Femur (tissue), 1 donor: ENCODE data around the gene RSPH10B2.
A peak's percentile ranks its signal among the peaks of the same experiment; 100 is the strongest.
"Not testable (repeated sequence)": the region's sequence is repeated elsewhere in the genome, so short reads cannot be mapped to it uniquely, and the experiment has no call there.

Source experiments
- DNase-seq: peaks from one replicate; pipeline ENCODE4 v3.0.0-alpha.2; 2017

Gene RSPH10B2

DNA sequence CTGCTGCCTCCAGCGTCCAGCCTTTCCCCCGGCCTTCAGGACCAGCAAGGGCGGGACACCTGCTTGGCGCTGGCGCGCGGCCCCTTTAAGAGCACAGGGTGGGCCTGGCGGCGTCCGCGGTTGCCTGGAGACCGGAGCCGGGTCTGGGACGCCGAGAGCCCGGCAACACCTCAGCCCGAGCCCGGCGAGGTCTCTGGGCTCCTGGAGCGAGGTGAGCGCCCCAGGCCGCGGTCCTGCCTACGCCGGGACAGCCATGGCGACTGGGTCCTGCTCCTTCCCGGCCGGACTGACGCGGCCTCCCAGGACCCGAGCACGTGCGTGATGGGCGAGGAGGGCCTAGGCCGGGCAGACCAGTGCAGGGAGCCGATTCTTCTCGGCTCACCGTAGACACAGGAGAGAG, at the start of gene RSPH10B2:
Gene RSPH10B2 (plus strand): TSS at position 140 of the 400 bp plus-strand sequence. CDS start 3,575 bp downstream, outside the sequence.
- not testable (repeated sequence) for DNase-seq

DNA sequence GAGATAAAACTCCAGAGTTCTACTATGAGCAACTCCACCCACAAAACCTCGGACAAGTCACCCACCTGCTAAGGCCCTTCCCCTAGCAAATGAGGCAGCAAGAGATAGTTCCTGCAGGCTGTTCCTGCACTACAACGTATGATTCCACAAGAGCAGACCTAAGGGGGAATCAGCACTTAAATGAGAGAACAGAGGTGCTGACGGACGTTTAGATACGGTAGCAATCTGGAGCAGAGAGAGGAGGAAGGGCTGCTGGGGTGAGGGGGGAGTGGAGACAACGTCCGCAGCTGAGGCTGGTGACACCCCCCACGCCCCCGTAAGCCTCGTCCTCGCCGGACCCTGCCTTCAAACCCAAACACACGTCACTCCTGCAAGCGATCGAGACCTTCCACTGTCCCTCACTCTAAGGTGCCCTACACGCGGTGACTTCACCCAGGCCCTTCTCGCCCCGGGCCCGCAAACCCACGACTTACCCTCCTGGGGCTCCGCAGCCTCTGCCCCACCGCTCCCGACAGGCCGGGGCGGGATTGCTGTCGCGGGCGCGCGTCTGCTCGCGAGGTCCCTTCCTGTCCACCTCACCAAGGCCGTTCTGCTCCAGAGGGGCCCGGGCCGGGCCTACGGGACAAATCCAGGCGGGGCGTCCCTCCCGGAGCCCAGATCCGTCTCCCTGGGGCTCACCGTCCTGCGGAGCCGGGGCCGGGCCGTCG, 47.8 kb upstream of the RSPH10B2 start:
- DNase-seq, result peak; percentile 50

- DNase-seq, result peak; percentile 97
These were observed 47.1 kb upstream of the RSPH10B2 start, which contains the start of gene ZNF12 for GRCh38 chr7:6706666-6707407. ZNF12 (minus strand) TSS chr7:6706947; CDS start chr7:6705173, 1,774 bp downstream.

- no peak for DNase-seq
These were observed 45.6 kb upstream of the RSPH10B2 start for GRCh38 chr7:6708304-6708703.

GRCh38 chr7:6709808-6710207, 44.1 kb upstream of the RSPH10B2 start:
- no peak for DNase-seq

GRCh38 chr7:6714360-6714759, 39.5 kb upstream of the RSPH10B2 start:
- no peak for DNase-seq

- DNase-seq, result not testable (repeated sequence)
These were observed 38.0 kb upstream of the RSPH10B2 start for GRCh38 chr7:6715898-6716297.

DNA sequence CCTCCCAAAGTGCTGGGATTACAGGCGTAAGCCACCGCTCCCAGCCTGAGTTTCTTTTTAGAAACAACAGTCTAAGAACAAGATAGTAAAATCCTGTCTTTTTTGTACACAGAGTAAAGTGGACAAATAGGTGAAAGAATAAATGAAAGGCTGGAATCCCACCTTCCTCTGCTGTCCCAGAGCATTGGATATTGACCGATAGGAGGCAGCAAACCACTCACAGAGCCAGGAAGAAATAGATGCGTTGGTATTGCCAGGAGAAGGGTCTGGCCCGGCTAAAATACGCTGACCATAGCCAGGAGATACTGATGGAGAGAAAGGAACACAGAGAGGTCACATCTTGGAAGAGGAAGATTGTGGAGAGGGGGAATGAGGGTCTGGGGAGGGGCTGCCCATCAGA, 35.8 kb upstream of the RSPH10B2 start:
- DNase-seq, result no peak

GRCh38 chr7:6724351-6724750, 29.6 kb upstream of the RSPH10B2 start:
- not testable (repeated sequence) for DNase-seq

DNA sequence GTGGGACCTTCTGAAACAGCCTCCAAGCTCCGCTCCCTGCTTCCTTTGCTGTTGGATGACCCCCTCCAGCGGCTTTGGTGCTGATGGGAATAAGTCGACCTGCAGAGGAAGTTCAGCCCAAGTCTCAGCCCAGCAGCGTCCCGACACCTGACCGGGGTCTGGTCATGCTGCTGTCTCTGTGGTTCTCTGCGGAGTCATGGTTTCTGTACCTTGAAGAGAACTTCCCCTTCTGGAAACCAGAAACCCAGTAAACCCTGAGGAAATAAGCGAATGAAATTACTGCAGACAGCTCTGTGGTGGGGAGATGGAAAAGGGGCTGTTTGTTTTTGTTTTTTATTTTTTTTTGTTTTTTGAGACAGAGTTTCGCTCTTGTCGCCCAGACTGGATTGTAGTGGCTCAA, 28.9 kb upstream of the RSPH10B2 start:
- DNase-seq, result peak; percentile 30

GRCh38 chr7:6726341-6726740, 27.6 kb upstream of the RSPH10B2 start:
- DNase-seq, result not testable (repeated sequence)

DNA sequence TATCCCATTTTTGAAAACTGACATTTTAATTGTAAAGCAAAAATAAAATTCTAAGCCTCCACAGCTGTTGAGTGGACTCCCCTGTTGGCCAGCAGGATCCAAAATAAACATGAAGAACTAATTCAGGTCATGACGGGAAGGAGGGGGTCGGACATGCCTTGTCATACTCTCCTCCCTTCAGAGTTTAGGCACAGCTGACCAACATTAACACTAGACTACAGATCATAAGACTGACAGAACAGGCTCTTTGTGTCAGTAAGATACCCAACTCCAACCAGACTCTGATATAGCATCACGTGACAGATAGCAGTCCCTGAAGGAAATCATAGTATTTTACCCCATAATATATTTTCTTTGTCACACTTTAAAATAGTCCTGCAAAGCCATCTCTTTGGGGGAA, 26.2 kb upstream of the RSPH10B2 start:
- DNase-seq, result no peak

- not testable (repeated sequence) for DNase-seq
These were observed 24.9 kb upstream of the RSPH10B2 start for GRCh38 chr7:6728893-6729491.

DNA sequence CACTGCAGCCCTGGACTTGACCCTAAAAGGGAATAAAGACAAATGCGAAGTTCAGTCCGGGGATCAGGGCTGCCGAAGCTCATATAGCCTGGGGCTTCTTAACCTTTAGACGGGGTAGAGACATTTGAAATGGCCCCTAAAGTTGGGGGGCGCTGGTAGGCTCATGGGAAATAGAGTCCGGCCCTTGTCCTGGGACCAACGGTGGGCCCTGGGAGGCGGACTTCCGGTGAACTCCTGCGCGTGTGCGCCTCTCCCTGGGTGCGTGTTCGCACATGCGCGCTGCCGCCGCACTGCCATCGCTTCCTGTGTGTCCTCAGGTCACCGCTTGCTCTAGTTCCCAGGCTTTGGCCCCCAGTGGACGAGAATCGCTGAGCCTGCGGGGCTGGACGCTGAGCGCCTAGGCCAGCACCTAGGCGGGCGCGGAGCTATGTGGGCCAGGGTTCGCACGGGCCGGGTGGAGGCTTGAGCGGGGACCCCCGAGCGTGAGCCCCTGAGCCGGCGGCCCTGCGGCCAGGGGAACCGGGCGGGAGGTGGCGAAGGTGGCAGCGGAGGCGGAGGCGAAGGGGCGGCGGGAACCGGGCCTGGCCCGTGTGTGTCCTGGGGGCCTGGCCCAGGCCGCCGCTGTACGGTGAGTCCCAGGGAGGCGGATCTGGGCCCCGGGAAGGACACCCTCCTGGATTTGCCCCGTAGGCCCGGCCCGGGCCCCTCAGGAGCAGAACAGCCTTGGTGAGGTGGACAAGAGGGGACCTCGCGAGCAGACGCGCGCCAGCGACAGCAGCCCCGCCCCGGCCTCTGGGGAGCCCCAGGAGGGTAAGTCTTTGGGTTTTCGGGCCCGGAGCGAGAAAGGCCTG, 24.2 kb upstream of the RSPH10B2 start:
- DNase-seq, result peak; percentile 95

- DNase-seq, result no peak
These were observed 23.6 kb upstream of the RSPH10B2 start for GRCh38 chr7:6730343-6730633.

DNA sequence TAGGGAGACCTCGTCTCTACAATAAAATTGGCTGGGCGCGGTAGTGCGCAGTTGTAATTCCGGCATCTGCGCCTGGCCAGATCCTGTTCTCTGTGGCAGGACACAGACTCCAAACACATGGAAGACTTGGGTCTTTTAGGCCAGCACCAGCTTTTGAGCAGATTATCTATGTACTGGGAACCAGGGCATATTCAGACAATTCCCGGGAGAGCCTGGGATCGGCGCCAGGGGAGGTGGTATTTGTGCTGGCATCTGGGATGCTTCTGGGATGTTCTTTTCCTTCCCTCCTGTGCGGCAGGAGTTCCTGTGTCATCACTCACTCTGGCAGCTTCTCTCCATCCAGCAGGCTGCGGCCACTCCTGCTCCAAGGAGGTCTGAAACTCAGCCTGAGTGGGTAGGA, 15.5 kb upstream of the RSPH10B2 start:
- DNase-seq, result not testable (repeated sequence)

GRCh38 chr7:6744410-6745100, 9.3 kb upstream of the RSPH10B2 start:
- not testable (repeated sequence) for DNase-seq

DNA sequence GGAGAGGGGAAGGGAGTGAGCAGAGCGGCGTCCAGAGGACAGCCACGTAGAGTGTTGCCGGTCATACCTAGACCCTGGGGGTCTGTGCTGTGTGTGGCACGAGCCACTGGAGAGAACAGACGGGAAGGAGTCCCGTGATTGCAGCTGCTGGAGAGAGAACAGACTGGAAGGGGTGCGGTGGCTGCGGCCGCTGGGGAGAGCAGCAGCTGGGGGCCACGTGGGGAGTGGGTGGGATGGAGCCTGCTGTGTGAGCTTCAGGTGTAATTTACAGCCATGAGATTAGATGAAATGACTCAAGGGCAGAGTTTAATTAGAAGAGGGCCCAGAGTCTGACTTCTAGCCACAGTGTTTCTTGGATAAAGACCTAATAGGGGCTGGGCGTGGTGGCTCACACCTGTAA, 4.6 kb upstream of the RSPH10B2 start:
- DNase-seq, result not testable (repeated sequence)

GRCh38 chr7:6750173-6750572, 3.7 kb upstream of the RSPH10B2 start:
- DNase-seq, result not testable (repeated sequence)

GRCh38 chr7:6761186-6761585, 7.3 kb downstream of the RSPH10B2 start:
- DNase-seq, result not testable (repeated sequence)

DNA sequence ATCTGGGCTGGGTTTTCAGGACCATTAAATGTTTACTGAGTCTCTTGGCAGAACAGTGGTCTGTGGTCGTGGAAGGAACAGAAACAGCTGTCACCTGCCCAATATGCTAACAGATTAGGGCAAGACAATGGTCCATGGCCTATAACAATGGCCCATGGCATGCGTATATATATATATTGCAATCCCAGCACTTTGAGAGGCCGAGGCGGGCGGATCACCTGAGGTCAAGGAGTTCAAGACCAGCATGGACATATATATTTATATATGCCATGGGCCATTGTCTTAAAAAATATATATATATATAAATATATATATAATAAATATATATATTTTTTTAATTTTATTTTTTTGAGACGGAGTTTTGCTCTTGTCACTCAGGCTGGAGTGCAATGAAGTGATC, 27.7 kb downstream of the RSPH10B2 start:
- not testable (repeated sequence) for DNase-seq

DNA sequence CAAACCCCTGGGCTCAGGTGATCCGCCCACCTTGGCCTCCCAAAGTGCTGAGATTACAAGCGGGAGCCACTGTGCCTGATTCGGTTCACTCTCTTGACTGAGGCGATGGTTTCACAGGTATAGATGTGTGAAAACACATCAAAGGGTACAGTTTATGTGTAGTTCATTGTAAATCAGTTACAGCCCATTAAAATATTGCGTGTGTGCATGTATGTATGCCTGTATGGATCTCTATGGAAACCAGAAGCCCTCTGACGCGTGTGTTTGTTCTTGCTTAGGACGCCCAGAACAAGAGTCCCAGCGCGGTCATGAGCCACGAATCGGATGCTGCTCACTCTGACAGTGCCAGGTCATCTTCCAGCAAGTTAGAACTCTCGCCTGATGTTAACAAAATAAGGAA, 35.5 kb downstream of the RSPH10B2 start:
- DNase-seq, result not testable (repeated sequence)
